HG03060 (cell line): ENCODE measurements around the gene CYP2F1.

Experiments
- ATAC-seq: cut with Tn5 transposase; IDR thresholded peaks from one replicate; pipeline ENCODE4 v1.9.1; 2021; ENCODE audit warnings: low read depth, moderate number of reproducible peaks; ENCODE audit not compliant: unreplicated experiment

The CYP2F1 gene

DNA sequence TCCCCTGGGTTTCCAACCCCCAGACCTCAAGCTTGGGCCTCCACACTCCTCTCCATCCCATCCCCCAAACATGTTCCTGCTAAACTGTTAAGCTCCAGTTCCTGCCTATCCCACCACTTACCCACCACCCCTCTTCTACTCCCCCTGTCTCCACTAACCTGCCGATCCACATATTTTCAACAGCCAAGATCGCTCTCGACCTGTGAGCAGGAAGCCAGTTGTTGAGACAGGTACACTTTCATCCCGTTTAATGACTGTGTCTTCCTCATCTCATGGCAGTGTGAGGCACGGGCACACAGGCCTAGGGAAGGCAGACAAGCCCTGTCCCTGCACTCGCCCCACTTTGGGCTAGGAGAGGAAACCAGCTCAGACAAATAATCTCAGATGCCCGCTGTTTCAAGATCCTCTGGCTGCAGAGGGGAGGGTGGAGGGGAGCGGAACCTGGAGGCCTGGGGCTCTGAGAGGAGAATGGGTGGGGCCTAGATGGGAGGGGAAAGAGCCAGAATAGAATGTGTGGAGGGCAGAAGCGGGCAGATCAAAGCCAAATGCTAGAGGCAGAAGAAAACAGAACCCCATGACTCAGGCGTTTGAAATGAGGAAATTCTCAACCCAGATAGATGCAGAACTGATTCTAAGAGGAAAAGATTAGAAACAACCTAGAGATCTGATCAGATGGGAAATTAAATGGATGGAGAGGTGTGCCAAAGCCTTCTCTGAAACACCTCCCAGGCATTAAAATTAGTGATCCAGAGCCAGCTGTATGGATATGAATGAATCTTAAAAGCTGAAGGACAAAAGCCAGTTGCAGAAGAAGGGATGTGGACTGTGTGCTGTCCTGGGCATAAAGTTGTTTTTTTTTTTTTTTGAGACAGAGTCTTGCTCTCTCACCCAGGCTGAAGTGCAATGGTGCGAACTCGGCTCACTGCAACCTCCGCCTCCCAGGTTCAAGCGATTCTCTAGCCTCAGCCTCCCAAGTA, 61.9 kb downstream of the CYP2F1 start:
- no peak for ATAC-seq
